B cell (primary cell): ENCODE measurements around the gene RAB3C. TPM values are rescaled to one million over a fixed set of nuclear protein-coding genes. Genes with fewer than 3 reads are reported as not detected.

Source experiments
- ATAC-seq: fragments of 200-7000 bp; cut with Tn5 transposase; one replicate; pipeline ENCODE4 v1.10.0; 2021; ENCODE audit warnings: low read depth, mild to moderate bottlenecking, moderate number of reproducible peaks, moderate library complexity
- CTCF ChIA-PET: fragments of 350-600 bp; sonication (Branson Sonifier 250); formaldehyde crosslinking; loops from one replicate; lab custom pipeline; 2021; ENCODE audit warnings: antibody characterized with exemption, inconsistent platforms; lab: Charles Lee
- POLR2A ChIA-PET: fragments of 350-600 bp; sonication (Branson Sonifier 250); formaldehyde crosslinking; loops from one replicate; lab custom pipeline; 2021; ENCODE audit warnings: antibody characterized with exemption; lab: Charles Lee
- DNase-seq: peaks from one replicate; pipeline ENCODE4 v3.0.0; 2013
- H2AFZ ChIP-seq: 2 replicates; pipeline ENCODE4 v1.6.1; 2012; ENCODE audit warnings: mild to moderate bottlenecking, low read depth, low read length; ENCODE audit not compliant: insufficient read depth, poor library complexity, severe bottlenecking
- H3K27ac ChIP-seq, 2 donors: 1 replicate in 1 of 2; 2 replicates in 1 of 2; pipeline ENCODE4 v1.5.1; 2012 to 2013; ENCODE audit warnings: low read length in 2 of 2, mild to moderate bottlenecking in 2 of 2, moderate library complexity in 1 of 2
- H3K27me3 ChIP-seq, 4 experiments: fragments of 200-600 bp in 1 of 4; sonication (generic) in 1 of 4; replicated peaks in 1 of 4; 1 replicate in 2 of 4; 2 replicates in 2 of 4; pipeline versions ENCODE4 v1.6.1 to v1.7.0; 2013 to 2016; ENCODE audit warnings: low read length in 3 of 4, mild to moderate bottlenecking in 2 of 4, mixed read lengths in 1 of 4, moderate library complexity in 1 of 4; ENCODE audit not compliant: insufficient read depth in 4 of 4, control insufficient read depth in 3 of 4; ENCODE audit errors: control extremely low read depth in 1 of 4
- H3K36me3 ChIP-seq, 2 experiments: replicated peaks in 1 of 2; 1 replicate in 1 of 2; 2 replicates in 1 of 2; pipeline versions ENCODE4 v1.6.1 to v1.7.1; 2013; ENCODE audit warnings: low read length in 1 of 2; ENCODE audit not compliant: insufficient read depth in 2 of 2, control insufficient read depth in 1 of 2; ENCODE audit errors: control extremely low read depth in 1 of 2, extremely low read depth in 1 of 2
- H3K4me1 ChIP-seq, 2 donors: fragments of 200-600 bp in 1 of 2; sonication (generic) in 1 of 2; 1 replicate in 1 of 2; 2 replicates in 1 of 2; pipeline versions ENCODE4 v1.5.1 to v1.6.1; 2013 to 2017; ENCODE audit warnings: low read length in 2 of 2; ENCODE audit not compliant: control insufficient read depth in 2 of 2, insufficient read depth in 2 of 2
- H3K4me2 ChIP-seq: replicated peaks from 2 replicates; pipeline ENCODE3; 2012; ENCODE audit warnings: mild to moderate bottlenecking, low read depth, low read length; ENCODE audit not compliant: poor library complexity, severe bottlenecking
- H3K4me3 ChIP-seq, 5 experiments: fragments of 200-600 bp in 1 of 5; sonication (generic) in 1 of 5; 1 replicate in 3 of 5; 2 replicates in 2 of 5; pipeline versions ENCODE4 v1.5.1 to v1.7.0; 2011 to 2016; ENCODE audit warnings: low read length in 4 of 5, mild to moderate bottlenecking in 4 of 5, low read depth in 2 of 5, control low read depth in 1 of 5, moderate library complexity in 1 of 5; ENCODE audit not compliant: insufficient read depth in 1 of 5; ENCODE audit errors: control extremely low read depth in 1 of 5, extremely low read depth in 1 of 5
- H3K79me2 ChIP-seq: fragments of 200-600 bp; sonication (generic); one replicate; pipeline ENCODE4 v1.6.0; 2016; ENCODE audit warnings: low read length; ENCODE audit not compliant: control insufficient read depth, insufficient read depth
- H3K9ac ChIP-seq: fragments of 200-600 bp; sonication (generic); 2 replicates; pipeline ENCODE4 v1.6.1; 2017; ENCODE audit warnings: mild to moderate bottlenecking, low read length, moderate library complexity
- H3K9me3 ChIP-seq, 3 donors: one replicate each; pipeline versions ENCODE4 v1.6.1 to v1.7.1; 2013; ENCODE audit warnings: low read length in 2 of 3; ENCODE audit not compliant: control insufficient read depth in 2 of 3, insufficient read depth in 1 of 3; ENCODE audit errors: control extremely low read depth in 1 of 3
- H4K20me1 ChIP-seq: 2 replicates; pipeline ENCODE4 v1.6.0; 2012; ENCODE audit warnings: mild to moderate bottlenecking, low read length; ENCODE audit not compliant: insufficient read depth, control insufficient read depth, poor library complexity, severe bottlenecking
- H3K27ac Mint-ChIP-seq: one replicate; pipeline ENCODE4 v1.8.0; 2021; ENCODE audit warnings: mixed read lengths
- H3K27me3 Mint-ChIP-seq: one replicate; pipeline ENCODE4 v1.8.0; 2021; ENCODE audit warnings: mixed read lengths
- H3K4me1 Mint-ChIP-seq: one replicate; pipeline ENCODE4 v1.8.0; 2021; ENCODE audit warnings: mixed read lengths
- H3K4me3 Mint-ChIP-seq: one replicate; pipeline ENCODE4 v1.8.0; 2021; ENCODE audit warnings: mixed read lengths
- H3K9me3 Mint-ChIP-seq: one replicate; pipeline ENCODE4 v1.8.0; 2022; ENCODE audit warnings: mixed read lengths; ENCODE audit not compliant: insufficient read depth
- CTCF ChIP-seq: fragments of 200-600 bp; IDR thresholded peaks from one replicate; pipeline ENCODE4 v1.8.0; 2022; ENCODE audit warnings: antibody characterized with exemption, mild to moderate bottlenecking
- EZH2 ChIP-seq: IDR thresholded peaks from 2 replicates; pipeline ENCODE4 v1.6.1; 2012; ENCODE audit warnings: borderline replicate concordance, low read depth, mild to moderate bottlenecking, moderate library complexity, low read length; ENCODE audit not compliant: insufficient read depth, poor library complexity, severe bottlenecking
- WGBS: methylation state at CpG from one replicate; pipeline ENCODE4 v1.1.5; 2013; ENCODE audit warnings: missing lambda C conversion rate; ENCODE audit not compliant: insufficient coverage; 5-methylcytosine and 5-hydroxymethylcytosine counted together
- intact Hi-C: fragments of 100-400 bp; cut with micrococcal nuclease; formaldehyde crosslinking; loops from one replicate; pipeline ENCODE4 v1.10.0; 2022
- polyA plus RNA-seq: library from polyadenylated mRNA; depleted of rRNA; stranded (reverse); fragments of >200 nt; gene quantifications from 2 replicates; pipeline ENCODE4 v1.2.3, GENCODE V29; 2012
- total RNA-seq, 2 donors: library from RNA; stranded (reverse); fragments of 120-200 nt in 1 of 2; gene quantifications; 1 replicate in 1 of 2; 2 replicates in 1 of 2; pipeline versions ENCODE4 v1.2.3 to v1.2.4, GENCODE V29; 2013 to 2022

The RAB3C gene
- total and polyA plus RNA-seq, 2 donors (not counting 1 experiment from before 2014, with no cell fraction given) = 0.20 to 0.58 TPM

- H3K79me2 ChIP-seq = no peaks in the 10 kb centered on the region
- ATAC-seq = no peak
- H3K9me3 Mint-ChIP-seq = no peaks in the 10 kb centered on the region
These were observed 167.2 kb downstream of the RAB3C start for GRCh38 chr5:58750036-58750435.

DNA sequence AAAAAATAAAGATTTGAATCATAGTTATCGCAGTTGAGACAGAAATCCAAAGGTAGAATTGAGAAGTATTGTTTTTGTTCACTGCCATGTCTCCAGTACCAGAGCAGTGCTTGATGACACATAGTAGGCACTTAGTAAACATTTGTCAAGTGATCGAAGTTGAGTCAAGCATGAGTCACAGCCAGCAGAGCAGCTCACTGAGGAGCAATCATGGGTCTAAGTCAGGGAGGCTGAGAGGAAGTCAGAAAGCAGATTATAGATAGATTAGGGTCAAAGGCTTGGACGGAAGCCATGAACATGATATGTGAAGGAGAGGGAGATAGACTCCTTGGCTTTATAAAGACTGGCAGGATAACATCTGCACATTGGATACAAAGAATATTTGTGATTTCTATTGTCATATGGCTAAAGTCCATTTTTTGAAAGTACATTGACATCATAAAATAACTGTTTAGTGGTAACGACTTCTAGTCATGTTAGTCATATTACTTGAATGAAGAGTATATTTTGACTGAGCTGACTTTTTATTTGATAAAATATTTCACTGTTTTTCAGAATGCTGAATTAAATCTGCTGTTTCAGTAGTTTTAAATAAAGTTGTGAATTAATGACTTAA is 168.5 kb downstream of the RAB3C start:
- Mint-ChIP-seq H3K27ac (no peak overlapping the region), H3K9me3 (no peaks in the 10 kb centered on the region), H3K4me1 (no peaks in the 10 kb centered on the region), H3K4me3 (no peak overlapping the region), H3K27me3 (no peaks in the 10 kb centered on the region)
- Histone ChIP-seq H3K9ac (no peak overlapping the region), H2AFZ (no peak overlapping the region), H4K20me1 (no peaks in the 10 kb centered on the region), H3K4me2 (no peak overlapping the region), H3K4me3 (no peak overlapping the region), H3K27me3 (no peaks in the 10 kb centered on the region), H3K36me3 (no peaks in the 10 kb centered on the region), H3K79me2 (no peaks in the 10 kb centered on the region), H3K9me3 (no peaks in the 10 kb centered on the region), H3K4me1 (no peaks in the 10 kb centered on the region), H3K27ac (no peak overlapping the region)
- 50% methylated on average over 1 of the region's 4 CpGs for WGBS
- ATAC-seq (no peak), DNase-seq (no peak)
- no peak for TF ChIP-seq EZH2
- no peak for TF ChIP-seq CTCF
- ChIA-PET POLR2A (no interaction called here), CTCF (no interaction called here)
- intact Hi-C loops = no loop called here

More at GRCh38 chr5:58750036-58750435, 167.2 kb downstream of the RAB3C start:
- POLR2A ChIA-PET = no interaction called here
- no peak for DNase-seq
- Mint-ChIP-seq H3K4me1 (no peaks in the 10 kb centered on the region), H3K4me3 (no peak overlapping the region), H3K27me3 (no peaks in the 10 kb centered on the region), H3K27ac (no peak overlapping the region)
- Histone ChIP-seq H3K4me2 (no peak overlapping the region), H3K27ac (no peak overlapping the region), H2AFZ (no peak overlapping the region), H3K9me3 (no peaks in the 10 kb centered on the region), H3K4me3 (no peak overlapping the region), H3K36me3 (no peaks in the 10 kb centered on the region), H3K27me3 (no peaks in the 10 kb centered on the region), H4K20me1 (no peaks in the 10 kb centered on the region), H3K4me1 (no peaks in the 10 kb centered on the region), H3K9ac (no peak overlapping the region)
- CTCF ChIA-PET = no interaction called here
- TF ChIP-seq CTCF (no peak), EZH2 (no peak)
- intact Hi-C loops = no loop called here
